ENCODE measurements around the gene ARL3.
"Not testable (repeated sequence)": the region's sequence is repeated elsewhere in the genome, so short reads cannot be mapped to it uniquely, and the experiment has no call there.

Gene ARL3

DNA sequence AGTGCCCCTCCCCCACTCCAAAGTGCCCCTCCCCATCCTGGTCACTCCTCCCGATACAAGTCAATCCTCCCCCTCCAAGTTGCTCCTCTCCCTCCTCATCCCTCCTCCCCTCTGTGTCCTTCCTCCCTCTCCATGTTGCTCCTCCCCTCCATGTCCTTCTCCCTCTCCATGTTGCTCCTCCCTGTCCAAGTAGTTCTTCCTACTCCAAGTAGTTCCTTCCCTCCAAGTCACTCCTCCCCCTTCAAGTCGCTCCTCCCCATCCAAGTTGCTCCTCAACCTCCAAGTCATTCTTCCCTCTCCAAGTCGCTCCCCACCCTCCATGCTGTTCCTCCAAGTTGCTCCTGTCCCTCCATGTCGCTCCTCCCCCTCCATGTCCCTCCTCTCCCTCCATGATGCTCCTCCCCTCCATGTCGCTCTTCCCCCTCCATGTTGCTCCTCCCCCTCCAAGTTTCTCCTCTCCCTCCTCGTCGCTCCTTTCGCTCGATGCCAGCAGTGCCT, 20.9 kb upstream of the ARL3 start:
- no peak for FAIRE-seq

DNA sequence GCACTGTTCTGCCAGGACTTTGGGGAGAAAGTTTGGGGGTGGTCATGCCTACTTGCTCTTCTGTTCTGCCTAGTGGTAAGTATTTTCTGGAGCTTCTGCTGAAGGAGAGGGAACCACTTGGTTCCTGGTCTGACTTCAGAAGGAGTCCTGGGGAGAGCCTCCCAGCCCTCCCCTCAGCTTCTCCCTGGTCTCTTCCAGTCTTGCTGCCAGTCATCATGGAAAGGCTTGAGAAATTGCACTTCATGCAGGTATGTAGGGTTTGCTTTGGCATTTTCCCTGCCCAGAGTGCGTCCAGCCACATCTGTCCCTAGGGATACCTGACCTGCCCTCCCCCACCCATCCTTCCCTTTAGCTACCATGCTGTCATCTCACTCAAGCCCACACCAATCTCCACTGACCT, 18.5 kb upstream of the ARL3 start:
- FAIRE-seq, result no peak

DNA sequence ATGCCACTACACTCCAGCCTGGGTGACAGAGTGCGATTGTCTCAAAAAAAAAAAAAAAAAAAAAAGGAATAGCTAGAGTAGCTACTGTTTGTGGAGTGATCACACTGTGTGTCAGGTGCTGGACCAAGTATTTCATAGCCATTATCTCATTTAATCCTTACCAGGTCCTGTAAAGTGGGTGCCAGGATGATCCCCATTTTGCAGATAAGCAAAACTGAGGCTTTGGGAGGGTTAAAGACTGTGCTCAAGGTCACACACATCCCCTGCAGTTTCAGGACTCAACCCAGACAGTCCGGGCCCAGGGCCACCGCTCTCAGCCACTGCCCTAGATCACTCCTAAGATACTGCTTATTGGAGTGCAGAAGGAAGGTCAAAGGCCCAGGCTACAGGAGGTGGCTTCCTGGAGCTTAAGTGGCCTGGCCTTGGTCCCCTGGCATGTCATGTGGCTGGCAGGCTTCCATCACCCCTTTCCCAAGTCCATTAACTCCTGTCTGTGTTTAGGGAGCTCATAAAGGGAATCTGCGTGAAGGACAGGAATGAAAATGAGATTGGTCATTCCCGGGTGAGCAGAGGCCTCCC, 17.1 kb upstream of the ARL3 start:
- FAIRE-seq, result no peak

DNA sequence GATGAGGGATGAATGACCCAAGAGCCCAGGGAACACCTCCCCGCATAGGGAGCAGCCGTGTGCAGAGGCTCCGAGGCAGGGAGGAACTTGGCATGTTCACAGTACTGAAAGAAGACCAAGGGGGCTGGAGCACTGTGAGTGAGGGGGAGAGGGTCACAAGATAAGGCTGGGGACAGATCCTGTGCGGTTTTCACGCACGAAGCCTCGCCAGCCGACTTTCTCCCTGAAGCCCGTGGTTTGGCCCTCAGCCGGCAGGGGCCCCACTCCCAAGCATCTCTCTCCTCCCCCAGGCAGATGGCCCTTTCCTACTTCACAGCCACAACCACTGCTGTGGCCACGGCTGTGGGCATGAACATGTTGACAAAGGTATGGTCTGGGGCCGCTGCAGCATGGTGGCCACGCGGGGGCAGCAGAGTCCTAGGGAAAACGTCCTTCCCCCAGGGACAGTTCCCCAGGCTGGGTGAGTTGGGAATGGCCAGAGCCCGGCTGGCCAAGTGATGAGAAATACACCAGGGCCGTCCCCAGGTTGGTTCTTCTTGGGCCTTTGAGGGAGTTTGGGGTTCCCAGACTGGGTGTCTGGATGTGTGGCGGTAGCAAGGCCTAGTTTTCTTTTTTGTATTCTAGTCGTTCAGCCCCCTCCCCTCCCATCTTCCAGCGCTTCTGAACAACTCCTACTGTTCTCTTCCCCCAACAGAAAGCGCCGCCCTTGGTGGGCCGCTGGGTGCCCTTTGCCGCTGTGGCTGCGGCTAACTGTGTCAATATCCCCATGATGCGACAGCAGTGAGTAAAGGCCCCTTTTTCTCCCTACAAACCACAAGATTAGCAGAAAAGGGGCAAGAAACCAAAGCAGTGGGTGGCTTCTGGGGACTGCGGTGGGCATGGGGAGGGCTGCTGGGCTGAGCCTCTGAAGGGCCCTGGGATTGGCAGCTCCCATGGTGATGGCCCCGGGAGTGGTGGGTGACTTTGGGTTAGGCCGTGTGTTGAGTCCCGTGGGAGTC, 15.1 kb upstream of the ARL3 start:
- peak; percentile 60 for FAIRE-seq

DNA sequence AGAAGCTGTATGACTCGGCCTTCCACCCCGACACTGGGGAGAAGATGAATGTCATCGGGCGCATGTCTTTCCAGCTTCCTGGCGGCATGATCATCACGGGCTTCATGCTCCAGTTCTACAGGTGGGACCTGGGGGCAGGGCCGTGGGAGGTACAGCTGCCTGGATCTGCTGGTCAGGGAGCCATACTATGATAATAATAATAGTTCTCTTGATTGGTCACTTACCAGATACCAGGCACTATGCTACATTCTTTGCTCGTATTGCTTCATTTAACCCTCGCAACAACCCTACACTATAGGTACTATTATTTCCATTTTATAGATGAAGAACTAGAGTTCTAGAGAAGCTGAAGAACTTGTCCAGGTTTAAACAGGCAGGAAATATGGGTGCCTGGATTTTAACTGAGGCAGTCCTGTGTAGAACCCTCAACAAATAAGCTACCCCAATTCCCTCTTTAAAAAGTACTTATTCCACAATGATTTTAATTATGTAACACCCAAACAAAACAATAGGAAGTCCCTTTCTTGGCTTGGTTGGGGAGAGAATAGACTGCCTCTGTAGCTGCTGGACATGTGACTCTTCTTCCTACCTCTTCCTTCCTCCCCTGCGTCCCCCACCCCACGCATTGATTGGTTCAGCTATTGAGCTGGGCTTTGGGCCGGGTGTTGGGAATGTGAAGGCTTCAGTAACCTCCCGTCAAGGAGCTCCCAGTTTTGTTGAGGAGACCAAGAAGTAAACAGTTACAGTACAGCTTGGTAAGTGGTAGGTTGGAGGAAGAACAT, 13.0 kb upstream of the ARL3 start:
- FAIRE-seq, result no peak

DNA sequence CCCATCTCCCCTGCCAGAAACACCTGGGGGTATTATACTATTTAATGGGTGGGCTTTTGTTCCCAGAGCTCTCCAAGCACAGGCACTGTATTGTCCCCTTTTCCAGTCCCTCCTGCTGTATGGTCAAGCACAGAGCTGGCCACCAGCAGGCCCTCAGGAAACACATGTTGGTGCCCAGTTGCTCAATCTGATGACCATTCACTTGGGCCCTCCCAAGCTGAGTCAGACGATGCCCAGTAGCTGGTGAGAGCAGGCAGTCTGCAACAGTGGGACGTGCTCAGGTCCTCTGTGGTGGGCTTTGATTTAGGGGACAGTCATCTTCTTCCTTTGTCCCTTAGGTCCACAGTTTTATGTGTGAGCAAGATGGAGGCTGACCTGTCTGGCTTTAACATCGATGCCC, 12.1 kb upstream of the ARL3 start:
- FAIRE-seq, result no peak

DNA sequence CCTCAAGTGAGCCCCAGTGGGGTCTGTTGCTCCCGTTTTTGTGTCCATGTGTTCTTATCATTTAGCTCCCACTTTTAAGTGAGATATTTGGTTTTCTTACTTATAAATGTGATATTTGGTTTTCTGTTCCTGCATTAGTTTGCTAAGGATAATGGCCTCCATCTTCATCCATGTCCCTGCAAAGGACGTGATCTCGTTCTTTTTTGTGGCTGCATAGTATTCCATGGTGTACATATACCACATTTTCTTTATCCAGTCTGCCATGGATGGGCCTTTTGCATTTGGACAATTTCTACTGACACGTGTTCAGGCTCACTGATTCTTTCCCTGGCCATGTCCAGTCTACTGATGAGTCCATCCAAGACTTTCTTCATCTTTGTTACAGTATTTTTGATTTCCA, 9.8 kb upstream of the ARL3 start:
- FAIRE-seq, result no peak

DNA sequence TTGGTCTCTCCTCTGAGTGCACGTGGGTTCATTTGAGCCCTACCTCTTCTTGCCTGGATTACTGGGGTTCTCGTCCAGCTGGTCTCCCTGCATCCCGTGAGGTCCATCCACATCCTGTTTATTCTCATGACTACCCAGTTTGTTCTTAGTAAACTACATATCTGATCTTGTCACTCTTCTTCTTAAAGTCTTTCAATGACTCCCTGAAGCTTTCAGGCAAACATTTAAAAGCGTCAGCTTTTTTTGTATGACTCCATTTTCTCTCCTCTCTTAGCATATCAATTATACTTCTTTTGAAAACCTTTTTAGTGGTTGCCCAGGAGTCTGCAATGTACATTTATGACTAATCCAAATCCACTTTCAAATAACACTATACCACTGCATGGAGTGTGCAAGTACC, 7.8 kb upstream of the ARL3 start:
- no peak for FAIRE-seq

DNA sequence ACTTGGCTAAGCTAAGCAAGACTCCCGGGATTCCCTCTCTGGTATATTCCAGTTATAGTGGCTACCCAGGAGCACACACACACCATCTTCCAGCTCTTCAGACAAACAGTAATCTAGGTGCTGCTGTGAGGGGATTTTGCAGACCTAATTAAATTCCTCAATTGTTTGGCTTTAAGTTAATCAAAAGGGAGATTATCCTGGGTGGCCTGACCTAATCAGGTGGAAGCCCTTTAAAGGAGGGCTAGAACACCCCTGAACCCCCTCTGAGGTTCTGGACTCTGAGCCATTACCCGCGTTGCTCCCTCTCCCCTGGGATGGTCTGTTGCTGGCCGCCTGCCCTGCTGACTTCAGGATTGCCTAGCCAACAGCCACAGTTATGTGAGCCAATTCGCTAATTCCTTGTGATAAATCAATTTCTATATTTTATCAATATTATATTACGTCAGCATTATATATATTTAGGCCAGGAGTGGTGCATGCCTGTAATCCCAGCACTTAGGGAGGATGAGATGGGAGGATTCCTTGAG, 6.6 kb upstream of the ARL3 start:
- no peak for FAIRE-seq

DNA sequence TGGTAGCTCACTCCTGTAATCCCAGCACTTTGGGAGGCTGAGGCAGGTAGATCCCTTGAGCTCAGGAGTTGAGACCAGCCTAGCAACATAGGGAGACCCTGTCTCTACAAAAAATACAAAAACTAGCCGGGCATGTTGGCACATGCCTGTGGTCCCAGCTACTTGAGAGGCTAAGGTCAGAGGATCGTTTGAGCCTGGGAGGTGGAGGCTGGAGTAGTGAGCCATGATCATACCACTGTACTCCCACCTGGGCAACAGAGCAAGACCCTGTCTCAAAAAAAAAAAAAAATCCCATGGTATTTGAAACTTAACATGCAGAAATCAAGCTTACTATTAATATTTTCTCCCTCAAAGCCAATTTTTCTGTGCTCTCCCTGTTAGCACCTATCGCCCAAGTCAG, 6.1 kb upstream of the ARL3 start:
- FAIRE-seq, result no peak

DNA sequence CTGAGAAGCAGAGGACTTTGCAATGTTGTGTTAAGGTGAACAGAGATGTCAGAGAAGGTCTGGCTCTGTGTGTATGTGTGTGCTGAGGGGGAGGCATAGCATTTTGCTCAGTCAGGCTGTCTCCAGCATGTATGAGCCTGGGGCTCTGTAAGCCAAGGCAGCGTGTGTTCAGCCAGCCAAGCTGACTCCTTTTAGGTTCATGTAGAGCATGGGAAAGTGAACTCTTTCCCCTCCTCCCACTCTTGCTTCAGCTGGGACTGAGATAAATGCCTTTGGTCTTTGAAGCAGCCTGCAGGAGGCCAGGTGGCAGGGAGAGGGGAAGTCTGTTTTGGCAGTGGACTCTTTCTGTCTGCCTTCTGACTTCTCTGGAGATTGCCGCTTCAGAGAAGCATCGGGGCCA, 4.0 kb upstream of the ARL3 start:
- FAIRE-seq, result no peak

DNA sequence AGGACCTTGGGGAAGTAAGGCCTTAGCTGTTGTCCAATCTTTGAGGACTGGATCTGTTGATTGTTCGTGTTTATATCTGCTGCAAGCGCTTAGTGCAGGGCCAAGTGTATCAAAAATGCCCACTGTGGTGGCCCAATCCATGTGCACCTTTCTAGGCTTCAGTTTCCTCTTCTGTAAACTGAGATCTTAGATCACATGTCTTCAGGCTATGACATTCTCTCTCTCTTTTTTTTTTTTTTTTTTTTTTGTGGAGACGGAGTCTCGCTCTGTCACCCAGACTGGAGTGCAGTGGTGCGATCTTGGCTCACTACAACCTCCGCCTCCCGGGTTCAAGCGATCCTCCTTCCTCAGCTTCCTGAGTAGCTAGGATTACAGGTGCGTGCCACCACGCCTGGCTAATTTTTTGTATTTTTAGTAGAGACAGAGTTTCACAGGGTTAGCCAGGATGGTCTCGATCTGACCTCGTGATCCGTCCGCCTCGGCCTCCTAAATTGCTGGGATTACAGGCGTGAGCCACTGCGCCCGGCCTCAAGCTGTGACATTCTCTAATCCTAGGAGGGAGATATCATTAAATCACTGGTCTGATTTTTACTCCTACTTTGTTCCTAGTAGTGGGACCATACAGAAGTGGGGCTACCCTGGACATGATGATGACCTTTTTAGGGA, 2.8 kb upstream of the ARL3 start:
- FAIRE-seq, result not testable (repeated sequence)

DNA sequence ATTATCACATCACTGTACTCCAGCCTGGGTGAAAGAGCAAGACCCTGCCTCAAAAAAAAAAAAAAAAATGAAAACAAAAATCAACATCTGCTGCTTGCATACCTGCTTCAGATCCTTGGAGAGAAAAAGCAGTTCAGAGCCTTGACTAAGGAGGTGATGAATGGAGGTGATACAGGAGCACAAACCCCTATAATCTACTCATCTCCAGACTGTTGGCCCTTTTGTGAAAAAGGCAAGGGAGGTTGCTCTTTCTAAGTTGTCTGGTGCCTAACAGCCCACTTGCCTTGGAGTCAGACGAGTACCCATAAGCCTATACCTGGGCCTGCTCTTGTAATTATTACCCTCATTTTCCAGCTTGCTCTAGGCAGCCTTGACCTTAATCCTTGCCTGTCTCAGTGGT, 1.7 kb upstream of the ARL3 start:
- no peak for FAIRE-seq

DNA sequence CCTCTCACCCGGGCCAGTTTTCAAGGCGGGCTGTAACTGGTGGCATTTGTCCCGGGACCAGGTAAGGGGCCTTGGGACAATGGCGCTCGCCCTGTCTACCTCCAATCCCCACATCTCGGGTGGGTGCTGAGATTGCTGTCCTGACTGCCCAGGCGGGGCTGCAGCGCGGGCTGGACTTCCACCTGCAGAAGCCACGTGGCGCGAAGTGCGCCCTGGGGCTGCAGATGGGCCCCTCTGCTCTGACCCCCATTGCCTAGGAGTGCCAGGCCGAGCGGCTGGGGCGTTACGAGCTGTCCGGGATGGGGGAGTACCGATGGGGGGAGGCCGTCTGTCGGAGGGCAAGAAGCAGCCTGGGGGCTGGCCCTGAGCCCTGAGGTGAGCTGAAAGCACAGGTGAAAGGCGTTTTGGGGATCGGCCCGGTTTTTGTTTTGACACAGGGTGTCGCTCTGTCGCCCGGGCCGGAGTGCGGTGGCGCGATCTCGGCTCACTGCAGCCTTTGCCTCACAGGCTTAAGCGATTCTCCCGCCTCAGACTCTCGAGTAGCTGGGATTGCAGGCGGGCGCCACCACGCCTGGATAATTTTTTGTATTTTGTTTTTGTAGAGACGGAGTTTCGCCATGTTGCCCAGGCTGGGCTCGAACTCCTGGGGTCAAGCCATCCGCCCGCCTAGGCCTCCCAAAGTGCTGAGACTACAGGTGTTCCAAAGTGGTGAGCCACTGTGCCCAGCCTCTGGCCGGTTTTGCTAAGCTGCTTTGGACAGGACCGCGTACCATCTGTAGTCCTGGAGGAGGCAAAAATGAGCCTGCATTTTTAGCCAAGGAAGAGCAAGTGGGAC, 641 bp upstream of the ARL3 start, which contains the start of gene SFXN2:
Gene SFXN2, plus strand, starts transcription at position 16 of the 835 bp plus-strand sequence. CDS start 12,001 bp downstream, outside the sequence.
- no peak for FAIRE-seq

DNA sequence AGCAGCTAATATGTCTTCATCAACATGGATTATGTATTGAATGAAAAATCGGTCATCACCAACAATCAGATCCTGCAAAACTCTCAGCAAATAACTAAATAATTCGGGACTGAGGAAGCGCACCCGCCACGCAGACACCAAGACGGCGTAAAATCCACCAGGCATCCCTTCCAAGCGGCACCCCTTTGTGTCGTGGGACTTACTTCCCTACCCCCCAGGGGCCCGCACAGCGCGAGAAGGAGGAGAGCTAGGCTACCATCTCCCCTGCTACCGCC, 721 bp downstream of the ARL3 start:
- no peak for FAIRE-seq

DNA sequence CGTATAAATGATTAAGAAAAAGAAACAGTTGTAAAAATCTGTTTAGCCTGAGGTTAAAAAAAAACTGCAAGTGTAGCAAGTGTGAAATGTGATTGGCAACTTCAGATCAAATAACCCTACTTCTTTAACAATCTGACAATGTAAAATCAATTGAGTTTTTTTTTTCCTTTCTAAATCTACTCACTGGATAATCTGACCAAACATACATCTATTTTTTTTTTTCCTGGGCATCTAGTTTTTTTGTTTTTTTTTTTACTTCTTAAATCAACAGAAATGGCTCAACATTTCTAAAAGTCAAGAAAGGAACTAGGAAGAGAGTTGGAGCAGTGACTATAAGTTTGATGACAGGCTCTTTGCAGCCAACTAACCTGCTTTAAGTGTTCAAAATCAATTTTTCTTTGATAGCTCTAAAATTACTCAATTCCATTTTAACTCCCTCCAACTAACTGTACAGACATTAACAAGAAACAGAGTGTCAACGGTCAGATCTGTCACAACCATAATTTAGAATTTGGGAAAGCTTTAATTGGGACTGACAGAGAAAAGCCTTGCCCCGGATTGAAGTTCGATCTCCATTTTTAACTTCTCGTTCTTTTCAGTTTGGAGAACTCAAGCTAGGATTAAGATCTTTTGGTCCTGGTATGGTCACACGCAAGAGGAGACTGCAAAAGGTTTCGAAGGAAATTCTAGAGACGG, 1.2 kb downstream of the ARL3 start:
- FAIRE-seq, result peak; percentile 53

DNA sequence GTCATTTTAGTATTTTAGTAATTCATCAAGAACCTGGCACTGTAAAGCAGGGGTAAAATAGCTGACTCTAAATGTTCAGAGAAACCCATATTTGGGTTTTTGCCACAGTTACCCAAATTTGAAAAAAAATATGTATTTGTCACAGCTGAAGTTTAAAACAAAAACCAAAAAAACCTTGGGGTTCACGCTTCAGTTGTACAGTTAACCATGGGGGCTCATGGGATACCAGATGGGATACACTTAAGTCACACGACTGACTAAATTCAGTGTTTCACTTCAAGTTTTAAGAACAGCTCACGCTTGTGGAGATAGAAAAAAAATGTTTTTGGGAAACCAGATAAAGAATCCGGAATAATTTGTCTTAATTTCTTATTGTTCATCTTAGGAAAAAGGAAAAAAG, 2.1 kb downstream of the ARL3 start:
- no peak for FAIRE-seq

DNA sequence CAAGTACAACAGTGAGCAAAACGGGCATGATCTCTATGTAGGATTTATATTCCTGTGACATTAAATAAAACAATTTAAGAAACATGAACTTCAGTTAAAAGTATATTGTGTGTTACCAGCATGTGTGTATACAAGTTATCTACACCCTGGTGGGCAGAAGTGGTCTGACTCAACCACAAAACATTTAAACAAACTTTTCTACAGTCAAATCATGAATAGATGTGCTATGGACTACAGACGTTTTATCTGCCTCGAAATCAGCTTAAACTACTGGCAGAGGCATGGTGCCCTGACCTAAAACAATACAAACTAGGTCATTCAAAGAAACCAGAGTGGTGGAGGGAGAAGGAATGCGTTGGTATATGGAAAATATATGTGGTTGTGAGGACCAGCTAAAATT, 3.6 kb downstream of the ARL3 start:
- FAIRE-seq, result peak; percentile 93

DNA sequence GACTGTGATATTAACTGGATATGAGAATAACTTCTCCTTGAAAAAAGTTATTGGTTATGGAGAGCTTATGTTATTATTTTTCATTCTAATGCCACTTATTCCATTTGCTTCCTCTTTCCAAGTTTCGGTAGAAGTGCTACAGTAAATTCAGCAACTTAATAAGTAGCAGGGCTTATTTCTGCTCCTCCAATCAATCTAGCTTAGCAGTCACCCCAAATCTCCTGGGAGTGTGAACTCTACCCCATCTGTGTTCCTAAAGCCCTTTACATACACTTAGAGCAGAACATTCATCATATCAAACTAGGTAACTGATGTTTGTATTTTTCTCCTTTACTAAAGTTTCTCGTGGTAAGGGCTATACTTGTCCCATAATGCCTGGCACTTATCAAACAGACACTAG, 8.7 kb downstream of the ARL3 start:
- no peak for FAIRE-seq

DNA sequence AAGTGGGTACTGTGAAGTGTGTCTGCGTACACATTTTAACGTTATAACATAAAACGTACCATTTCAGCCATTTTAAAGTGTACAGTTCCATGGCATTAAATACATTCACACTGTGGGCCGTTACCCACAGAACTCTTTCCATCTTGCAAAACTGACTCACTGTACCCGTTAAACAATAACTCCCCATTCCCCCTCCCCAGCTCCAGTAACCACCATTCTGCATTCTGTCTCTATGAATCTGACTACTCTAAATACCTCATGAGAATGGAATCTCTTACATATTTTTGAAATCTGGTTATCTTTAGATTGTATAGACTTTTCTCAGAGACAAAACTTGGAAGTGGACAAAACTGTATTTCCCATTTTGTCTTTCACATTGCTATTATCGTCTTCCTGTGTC, 9.3 kb downstream of the ARL3 start:
- no peak for FAIRE-seq

DNA sequence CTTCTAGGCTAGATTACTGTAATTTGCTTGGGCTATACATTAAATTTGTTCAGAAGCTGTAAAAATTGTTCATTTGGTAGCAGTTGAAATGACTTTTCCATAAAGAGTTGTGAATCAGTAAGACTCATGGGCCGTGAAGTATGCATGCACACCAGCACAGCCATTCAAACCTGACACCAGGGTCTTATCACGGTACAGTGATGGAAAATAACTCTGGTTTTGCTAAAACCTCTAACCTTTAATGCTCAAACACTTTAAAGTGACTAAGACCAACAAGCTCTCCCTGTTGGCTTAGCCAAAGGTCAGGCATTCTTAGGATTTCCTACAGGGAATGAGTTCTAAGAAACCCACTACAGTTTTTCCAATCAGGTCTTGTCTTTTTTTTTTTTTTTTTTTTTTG, 11.5 kb downstream of the ARL3 start:
- no peak for FAIRE-seq
